ENCODE data around the gene PCBP3. TPM values are rescaled to one million over a fixed set of nuclear protein-coding genes. Genes with fewer than 3 reads are reported as not detected.

The PCBP3 gene
- total RNA-seq, 1 experiment from 2014 or later, result not detected

DNA sequence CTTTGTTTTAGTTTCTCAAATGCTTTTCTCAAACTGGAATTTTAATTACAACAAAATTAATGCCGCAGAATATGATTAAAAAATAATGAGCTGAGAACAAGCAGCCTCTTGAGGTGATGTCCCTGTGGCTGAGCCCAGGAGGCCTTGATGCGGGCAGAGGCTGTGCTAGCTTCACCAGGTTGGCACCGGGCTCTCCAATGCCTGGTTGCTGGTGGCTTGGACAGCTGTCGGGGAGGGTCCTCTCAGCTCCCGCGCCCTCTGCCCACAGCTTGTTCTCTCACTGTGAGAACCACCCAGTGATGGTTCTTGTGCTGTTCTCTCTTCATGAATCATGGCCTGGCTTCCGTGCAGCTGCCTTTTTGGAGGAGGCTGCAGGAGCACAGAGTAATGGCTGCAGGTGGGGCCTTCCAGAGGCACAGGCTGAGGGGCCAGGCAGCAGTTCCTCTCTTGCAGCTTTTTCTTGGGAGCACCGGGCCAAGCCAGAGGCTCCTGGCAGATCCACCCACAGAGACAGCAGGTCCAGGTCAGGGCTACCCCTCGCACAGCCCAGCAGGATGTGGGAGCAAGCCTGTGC lies 156.3 kb downstream of the PCBP3 start:
- CTCF ChIA-PET, result no interaction called here
- intact Hi-C loops (cut with micrococcal nuclease; ENCODE audit: unreplicated experiment) (no loop called here), in situ Hi-C loops (cut with HindIII; ENCODE audit: low pct_unique_long_range_greater_than_20kb, low sequenced_read_pairs) (no loop called here)
- DNase-seq (ENCODE audit: low read depth, low spot score) (no peak), ATAC-seq (no peak)
- POLR2A ChIA-PET, result no interaction called here
- no peaks in the 10 kb centered on the region; the same call in none of the 2 replicates for H3K27me3 ChIP-seq (ENCODE audit: control insufficient read depth, insufficient read depth, low read length)
- no peak for TF ChIP-seq POLR2AphosphoS5 (IDR thresholded peaks at IDR 0.05; ENCODE audit: low read depth, low read length)
- TF ChIP-seq TCF7L2 (IDR thresholded peaks at IDR 0.05; ENCODE audit: low read depth, low read length), result no peak
- TF ChIP-seq, protein P1, sequence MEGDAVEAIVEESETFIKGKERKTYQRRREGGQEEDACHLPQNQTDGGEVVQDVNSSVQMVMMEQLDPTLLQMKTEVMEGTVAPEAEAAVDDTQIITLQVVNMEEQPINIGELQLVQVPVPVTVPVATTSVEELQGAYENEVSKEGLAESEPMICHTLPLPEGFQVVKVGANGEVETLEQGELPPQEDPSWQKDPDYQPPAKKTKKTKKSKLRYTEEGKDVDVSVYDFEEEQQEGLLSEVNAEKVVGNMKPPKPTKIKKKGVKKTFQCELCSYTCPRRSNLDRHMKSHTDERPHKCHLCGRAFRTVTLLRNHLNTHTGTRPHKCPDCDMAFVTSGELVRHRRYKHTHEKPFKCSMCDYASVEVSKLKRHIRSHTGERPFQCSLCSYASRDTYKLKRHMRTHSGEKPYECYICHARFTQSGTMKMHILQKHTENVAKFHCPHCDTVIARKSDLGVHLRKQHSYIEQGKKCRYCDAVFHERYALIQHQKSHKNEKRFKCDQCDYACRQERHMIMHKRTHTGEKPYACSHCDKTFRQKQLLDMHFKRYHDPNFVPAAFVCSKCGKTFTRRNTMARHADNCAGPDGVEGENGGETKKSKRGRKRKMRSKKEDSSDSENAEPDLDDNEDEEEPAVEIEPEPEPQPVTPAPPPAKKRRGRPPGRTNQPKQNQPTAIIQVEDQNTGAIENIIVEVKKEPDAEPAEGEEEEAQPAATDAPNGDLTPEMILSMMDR (IDR thresholded peaks at IDR 0.05), result no peak
- TF ChIP-seq, protein P2, sequence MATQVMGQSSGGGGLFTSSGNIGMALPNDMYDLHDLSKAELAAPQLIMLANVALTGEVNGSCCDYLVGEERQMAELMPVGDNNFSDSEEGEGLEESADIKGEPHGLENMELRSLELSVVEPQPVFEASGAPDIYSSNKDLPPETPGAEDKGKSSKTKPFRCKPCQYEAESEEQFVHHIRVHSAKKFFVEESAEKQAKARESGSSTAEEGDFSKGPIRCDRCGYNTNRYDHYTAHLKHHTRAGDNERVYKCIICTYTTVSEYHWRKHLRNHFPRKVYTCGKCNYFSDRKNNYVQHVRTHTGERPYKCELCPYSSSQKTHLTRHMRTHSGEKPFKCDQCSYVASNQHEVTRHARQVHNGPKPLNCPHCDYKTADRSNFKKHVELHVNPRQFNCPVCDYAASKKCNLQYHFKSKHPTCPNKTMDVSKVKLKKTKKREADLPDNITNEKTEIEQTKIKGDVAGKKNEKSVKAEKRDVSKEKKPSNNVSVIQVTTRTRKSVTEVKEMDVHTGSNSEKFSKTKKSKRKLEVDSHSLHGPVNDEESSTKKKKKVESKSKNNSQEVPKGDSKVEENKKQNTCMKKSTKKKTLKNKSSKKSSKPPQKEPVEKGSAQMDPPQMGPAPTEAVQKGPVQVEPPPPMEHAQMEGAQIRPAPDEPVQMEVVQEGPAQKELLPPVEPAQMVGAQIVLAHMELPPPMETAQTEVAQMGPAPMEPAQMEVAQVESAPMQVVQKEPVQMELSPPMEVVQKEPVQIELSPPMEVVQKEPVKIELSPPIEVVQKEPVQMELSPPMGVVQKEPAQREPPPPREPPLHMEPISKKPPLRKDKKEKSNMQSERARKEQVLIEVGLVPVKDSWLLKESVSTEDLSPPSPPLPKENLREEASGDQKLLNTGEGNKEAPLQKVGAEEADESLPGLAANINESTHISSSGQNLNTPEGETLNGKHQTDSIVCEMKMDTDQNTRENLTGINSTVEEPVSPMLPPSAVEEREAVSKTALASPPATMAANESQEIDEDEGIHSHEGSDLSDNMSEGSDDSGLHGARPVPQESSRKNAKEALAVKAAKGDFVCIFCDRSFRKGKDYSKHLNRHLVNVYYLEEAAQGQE (IDR thresholded peaks at IDR 0.05; ENCODE audit: insufficient read depth in 1 of 2, low read depth in 2 of 2, low read length in 1 of 2), result no peak
- no peak for TF ChIP-seq SIN3A (IDR thresholded peaks at IDR 0.05; ENCODE audit: borderline replicate concordance, insufficient read depth, low read depth, low read length)
- H3K36me3 ChIP-seq (ENCODE audit: control insufficient read depth, insufficient read depth, low read length), result no peaks in the 10 kb centered on the region
- no peak overlapping the region for H3K27ac ChIP-seq (ENCODE audit: low read length)
- BruUV-seq (replicated peaks), result no TSS peak
- no peaks in the 10 kb centered on the region for H3K9me3 ChIP-seq (ENCODE audit: control insufficient read depth, insufficient read depth, low read depth, low read length)
- no peaks in the 10 kb centered on the region for H3K4me1 ChIP-seq (ENCODE audit: control insufficient read depth, insufficient read depth, low read length)
- H3K4me3 ChIP-seq (ENCODE audit: low read depth in 2 of 2, low read length in 2 of 2), result no peak overlapping the region

DNA sequence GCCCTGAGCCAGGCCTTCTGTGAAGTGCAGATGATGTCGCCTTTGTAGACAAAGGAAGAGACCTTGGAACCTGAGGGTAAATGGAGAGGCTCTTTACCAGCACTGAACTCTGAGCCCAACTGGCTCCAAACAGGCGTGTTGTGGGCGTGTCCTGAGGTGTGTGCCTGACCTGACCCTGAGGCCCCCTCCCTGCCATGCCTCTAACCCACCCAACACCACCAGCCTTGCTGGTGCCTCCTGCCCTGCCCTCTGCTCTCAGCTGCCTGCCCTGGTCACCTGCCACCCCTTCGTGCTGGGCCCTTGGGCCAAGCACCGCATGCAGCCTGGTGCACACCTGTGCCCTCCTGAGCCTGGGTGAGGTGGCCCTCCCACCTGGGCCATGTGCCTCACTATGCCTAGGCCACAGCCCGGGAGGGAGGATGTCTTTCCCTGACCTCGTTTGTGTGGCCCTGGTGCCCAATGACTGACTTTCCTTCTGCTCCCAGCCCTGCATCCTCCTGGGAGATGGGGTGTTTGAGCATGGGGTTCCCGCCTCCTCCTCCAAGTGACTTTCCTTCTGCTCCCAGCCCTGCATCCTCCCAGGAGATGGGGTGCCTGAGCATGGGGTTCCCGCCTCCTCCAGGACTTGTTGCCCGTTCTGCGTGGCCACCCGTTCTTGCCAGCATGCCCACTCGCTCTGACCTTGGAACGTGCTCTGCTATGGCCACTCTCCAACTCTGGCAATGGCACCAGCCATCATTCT lies 157.0 kb downstream of the PCBP3 start:
- H3K9me3 ChIP-seq (ENCODE audit: control insufficient read depth, insufficient read depth, low read depth, low read length), result no peaks in the 10 kb centered on the region
- ChIA-PET POLR2A (no interaction called here), CTCF (no interaction called here)
- H3K4me3 ChIP-seq (ENCODE audit: low read depth in 2 of 2, low read length in 2 of 2), result no peak overlapping the region
- no peak for TF ChIP-seq POLR2AphosphoS5 (IDR thresholded peaks at IDR 0.05; ENCODE audit: low read depth, low read length)
- TF ChIP-seq, protein P1 (IDR thresholded peaks at IDR 0.05), result no peak
- no peak for TF ChIP-seq SIN3A (IDR thresholded peaks at IDR 0.05; ENCODE audit: borderline replicate concordance, insufficient read depth, low read depth, low read length)
- TF ChIP-seq, protein P2 (IDR thresholded peaks at IDR 0.05; ENCODE audit: insufficient read depth in 1 of 2, low read depth in 2 of 2, low read length in 1 of 2), result no peak
- TF ChIP-seq TCF7L2 (IDR thresholded peaks at IDR 0.05; ENCODE audit: low read depth, low read length), result no peak
- H3K36me3 ChIP-seq (ENCODE audit: control insufficient read depth, insufficient read depth, low read length), result no peaks in the 10 kb centered on the region
- BruUV-seq (replicated peaks), result no TSS peak
- no peaks in the 10 kb centered on the region for H3K4me1 ChIP-seq (ENCODE audit: control insufficient read depth, insufficient read depth, low read length)
- ATAC-seq (no peak), DNase-seq (ENCODE audit: low read depth, low spot score) (no peak)
- intact Hi-C loops (cut with micrococcal nuclease; ENCODE audit: unreplicated experiment), result no loop called here
- in situ Hi-C loops (cut with HindIII; ENCODE audit: low pct_unique_long_range_greater_than_20kb, low sequenced_read_pairs), result no loop called here
- no peak overlapping the region for H3K27ac ChIP-seq (ENCODE audit: low read length)
- no peaks in the 10 kb centered on the region; the same call in 1 of the 2 replicates for H3K27me3 ChIP-seq (ENCODE audit: control insufficient read depth, insufficient read depth, low read length)

Data from Panc1 (cell line).